Measurements from ENCODE around the gene AP4M1.

The AP4M1 gene

DNA sequence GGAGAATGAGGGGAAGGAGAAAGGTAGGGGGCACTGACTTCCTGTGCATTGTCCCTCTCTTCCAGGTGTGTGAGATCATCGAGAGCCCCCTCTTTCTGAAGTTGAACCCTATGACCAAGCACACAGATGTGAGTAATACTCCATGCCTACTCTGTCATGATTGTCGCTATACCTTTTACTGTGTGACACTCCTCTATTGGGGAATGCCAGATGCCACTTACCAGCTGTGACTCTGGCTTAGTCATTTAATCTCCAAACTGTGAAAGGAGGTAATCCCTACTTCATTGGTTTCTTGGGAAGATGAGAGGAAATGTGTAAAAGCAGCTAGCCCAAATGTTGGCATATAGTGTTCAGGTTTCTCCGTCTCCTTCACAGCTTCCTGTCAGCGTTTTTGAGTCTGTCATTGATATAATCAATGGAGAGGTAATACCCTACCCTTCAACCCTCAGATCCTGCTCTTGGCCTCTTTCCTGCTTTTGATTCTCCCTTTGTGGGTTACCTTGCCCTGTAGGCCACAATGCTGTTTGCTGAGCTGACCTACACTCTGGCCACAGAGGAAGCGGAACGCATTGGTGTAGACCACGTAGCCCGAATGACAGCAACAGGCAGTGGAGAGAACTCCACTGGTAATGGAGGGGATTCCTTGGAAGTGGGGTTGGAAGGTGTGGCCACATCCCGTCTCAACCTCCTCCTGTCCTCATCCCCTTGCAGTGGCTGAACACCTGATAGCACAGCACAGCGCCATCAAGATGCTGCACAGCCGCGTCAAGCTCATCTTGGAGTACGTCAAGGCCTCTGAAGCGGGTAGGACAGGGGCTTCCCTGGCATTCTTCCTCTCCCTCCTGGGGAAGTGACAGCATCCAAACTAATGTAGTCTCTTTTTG lies 10.7 kb upstream of the AP4M1 start:
- Histone ChIP-seq H2AFZ (ENCODE audit: low read depth, low read length) (no peak overlapping the region), H3K4me3 (ENCODE audit: low read length) (no peak overlapping the region), H3K36me3 (ENCODE audit: insufficient read depth, low read length) (peaks cover 56% of the 10 kb centered on the region), H3K27me3 (ENCODE audit: insufficient read depth, low read length) (no peaks in the 10 kb centered on the region), H3K9me3 (ENCODE audit: low read length) (no peaks in the 10 kb centered on the region), H3K4me1 (ENCODE audit: insufficient read depth, low read length) (peaks cover 6% of the 10 kb centered on the region)

DNA sequence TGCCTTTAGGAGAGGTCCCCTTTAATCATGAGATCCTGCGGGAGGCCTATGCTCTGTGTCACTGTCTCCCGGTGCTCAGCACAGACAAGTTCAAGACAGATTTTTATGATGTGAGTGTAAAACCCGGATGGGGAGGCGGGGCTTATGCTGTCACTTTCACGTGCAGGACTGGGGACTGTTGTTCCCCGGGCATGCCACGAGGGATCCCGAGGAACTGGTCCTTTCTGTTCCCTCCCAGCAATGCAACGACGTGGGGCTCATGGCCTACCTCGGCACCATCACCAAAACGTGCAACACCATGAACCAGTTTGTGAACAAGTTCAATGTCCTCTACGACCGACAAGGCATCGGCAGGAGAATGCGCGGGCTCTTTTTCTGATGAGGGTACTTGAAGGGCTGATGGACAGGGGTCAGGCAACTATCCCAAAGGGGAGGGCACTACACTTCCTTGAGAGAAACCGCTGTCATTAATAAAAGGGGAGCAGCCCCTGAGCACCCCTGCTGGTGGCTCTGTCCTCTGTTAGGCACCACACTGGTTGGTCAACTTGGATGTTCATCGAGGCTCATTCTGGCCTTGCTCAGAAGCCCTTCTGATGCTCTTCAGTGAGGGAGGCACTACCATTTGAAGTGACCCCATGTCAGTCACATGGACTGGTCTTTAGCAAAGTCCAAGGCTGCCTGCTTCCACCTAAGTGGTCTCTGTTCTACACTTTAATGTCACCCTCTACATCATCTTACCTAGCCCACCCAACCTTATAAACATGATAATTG lies 9.8 kb upstream of the AP4M1 start:
- Histone ChIP-seq H3K4me1 (ENCODE audit: insufficient read depth, low read length) (peaks cover 6% of the 10 kb centered on the region), H3K27me3 (ENCODE audit: insufficient read depth, low read length) (no peaks in the 10 kb centered on the region), H2AFZ (ENCODE audit: low read depth, low read length) (no peak overlapping the region), H3K36me3 (ENCODE audit: insufficient read depth, low read length) (peaks cover 64% of the 10 kb centered on the region), H3K9me3 (ENCODE audit: low read length) (no peaks in the 10 kb centered on the region), H3K4me3 (ENCODE audit: low read length) (no peak overlapping the region)

DNA sequence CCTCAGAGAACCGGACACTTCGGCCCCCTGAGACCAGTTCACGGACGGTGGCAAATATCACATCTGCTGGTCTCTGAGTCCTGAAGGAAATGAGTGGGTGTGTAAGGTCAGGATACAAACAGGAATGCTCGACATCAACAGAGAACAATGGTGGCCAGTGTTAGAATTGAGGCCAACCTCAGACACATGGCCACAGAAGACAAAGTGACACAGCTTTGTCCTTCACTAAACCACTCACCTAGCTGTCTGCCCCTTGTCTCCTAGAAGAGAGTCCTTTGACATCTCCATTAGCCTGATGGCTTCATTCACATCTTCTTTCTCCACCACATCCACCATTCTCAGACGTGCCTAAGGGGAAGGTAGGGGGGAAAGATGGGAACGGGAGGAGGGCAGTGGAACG lies 8.4 kb upstream of the AP4M1 start:
- H3K27me3 ChIP-seq (ENCODE audit: insufficient read depth, low read length), result no peaks in the 10 kb centered on the region
- H3K9me3 ChIP-seq (ENCODE audit: low read length), result no peaks in the 10 kb centered on the region
- no peak overlapping the region for H3K4me3 ChIP-seq (ENCODE audit: low read length)
- H3K36me3 ChIP-seq (ENCODE audit: insufficient read depth, low read length), result peaks cover 76% of the 10 kb centered on the region
- no peak overlapping the region for H2AFZ ChIP-seq (ENCODE audit: low read depth, low read length)
- H3K4me1 ChIP-seq (ENCODE audit: insufficient read depth, low read length), result peaks cover 6% of the 10 kb centered on the region

DNA sequence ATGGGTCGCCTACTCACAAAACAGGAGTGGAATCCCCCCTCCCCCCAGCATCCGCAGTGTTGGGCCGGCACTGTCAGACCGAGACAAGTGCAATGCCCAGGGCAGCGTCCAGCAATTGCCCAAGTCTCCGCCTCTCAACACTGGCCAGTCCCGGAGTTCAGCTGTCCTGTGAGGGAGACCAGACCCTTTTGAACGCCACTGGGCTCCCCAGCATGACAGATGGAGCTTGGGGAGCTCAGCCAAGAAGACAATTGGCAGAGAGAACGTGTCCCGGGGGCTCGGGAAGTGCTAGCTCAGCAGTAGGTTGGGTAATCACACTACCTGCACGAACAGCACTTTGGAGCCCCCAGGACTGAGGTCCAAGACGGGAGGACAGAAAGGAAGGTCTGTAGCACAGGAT lies 7.9 kb upstream of the AP4M1 start:
- no peaks in the 10 kb centered on the region for H3K27me3 ChIP-seq (ENCODE audit: insufficient read depth, low read length)
- H3K4me3 ChIP-seq (ENCODE audit: low read length), result no peak overlapping the region
- H3K9me3 ChIP-seq (ENCODE audit: low read length), result no peaks in the 10 kb centered on the region
- peaks cover 10% of the 10 kb centered on the region for H3K4me1 ChIP-seq (ENCODE audit: insufficient read depth, low read length)
- H3K36me3 ChIP-seq (ENCODE audit: insufficient read depth, low read length), result peaks cover 80% of the 10 kb centered on the region
- no peak overlapping the region for H2AFZ ChIP-seq (ENCODE audit: low read depth, low read length)

DNA sequence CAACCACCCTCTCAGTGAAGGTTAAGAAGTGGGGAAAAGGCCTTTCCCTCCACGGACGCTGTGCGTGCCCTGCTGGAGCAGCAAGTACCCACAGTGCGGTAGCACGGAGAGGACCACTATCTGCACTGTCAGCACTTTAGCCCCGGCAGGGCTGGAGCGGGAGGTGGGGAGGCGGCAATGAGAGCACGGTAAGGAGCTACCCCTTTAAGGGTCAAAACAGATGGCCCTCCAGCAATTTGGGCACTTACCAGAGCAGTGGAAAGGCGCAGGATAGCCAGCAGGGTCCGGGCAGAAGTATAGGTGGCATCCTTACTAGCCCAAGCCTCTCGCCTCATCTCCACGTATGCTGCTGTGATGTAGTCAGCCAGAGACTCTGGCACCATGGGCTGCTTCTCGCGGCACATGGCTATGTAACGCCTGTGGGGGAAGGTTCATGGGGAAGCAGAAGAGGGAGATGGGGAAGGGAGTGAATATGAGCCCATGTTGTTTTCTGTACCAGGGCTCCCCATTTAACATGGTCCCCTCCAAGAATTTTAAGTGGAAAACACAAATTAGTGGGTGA lies 7.4 kb upstream of the AP4M1 start:
- Histone ChIP-seq H3K36me3 (ENCODE audit: insufficient read depth, low read length) (peaks cover 85% of the 10 kb centered on the region), H3K9me3 (ENCODE audit: low read length) (no peaks in the 10 kb centered on the region), H3K4me3 (ENCODE audit: low read length) (no peak overlapping the region), H3K27me3 (ENCODE audit: insufficient read depth, low read length) (no peaks in the 10 kb centered on the region), H2AFZ (ENCODE audit: low read depth, low read length) (no peak overlapping the region), H3K4me1 (ENCODE audit: insufficient read depth, low read length) (peaks cover 15% of the 10 kb centered on the region)

DNA sequence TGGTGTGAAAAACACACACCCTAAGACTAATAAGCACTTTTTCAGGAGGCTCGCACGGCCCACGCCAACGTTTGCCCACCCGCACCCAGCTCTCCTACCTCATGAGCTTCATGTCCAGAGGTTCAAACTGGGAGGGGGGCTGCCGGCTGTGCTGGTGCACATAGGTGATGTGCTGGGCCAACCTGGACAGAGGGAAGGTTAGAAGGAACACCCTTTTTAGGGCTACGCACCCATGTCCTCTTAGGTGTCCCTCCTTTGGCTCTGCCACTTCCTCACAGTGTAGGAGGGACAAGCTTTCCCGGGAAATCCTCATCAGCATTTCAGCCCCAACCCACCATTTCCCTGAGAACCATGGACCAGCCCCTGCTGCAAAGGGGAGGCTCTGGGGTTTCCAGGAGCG lies 6.2 kb upstream of the AP4M1 start:
- H3K4me1 ChIP-seq (ENCODE audit: insufficient read depth, low read length), result peaks cover 19% of the 10 kb centered on the region
- peaks cover 96% of the 10 kb centered on the region for H3K36me3 ChIP-seq (ENCODE audit: insufficient read depth, low read length)

DNA sequence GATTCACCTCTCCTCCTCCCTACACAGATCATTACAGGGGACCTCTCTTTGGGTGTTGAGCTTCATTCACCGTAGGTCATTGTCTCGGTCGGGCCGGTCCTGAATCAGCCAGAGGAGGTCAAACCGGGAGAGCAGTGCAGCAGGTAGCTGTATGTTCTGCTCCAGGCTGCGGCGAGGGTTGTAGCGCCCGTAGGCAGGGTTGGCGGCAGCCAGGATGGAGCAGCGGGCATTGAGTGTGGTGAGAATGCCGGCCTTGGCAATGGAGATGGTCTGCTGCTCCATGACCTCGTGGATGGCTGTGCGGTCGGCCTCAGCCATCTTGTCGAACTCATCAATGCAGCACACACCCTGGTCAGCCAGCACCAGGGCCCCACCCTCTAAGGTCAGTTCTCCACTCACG lies 5.7 kb upstream of the AP4M1 start:
- H2AFZ ChIP-seq (ENCODE audit: low read depth, low read length), result no peak overlapping the region
- peaks cover 92% of the 10 kb centered on the region for H3K36me3 ChIP-seq (ENCODE audit: insufficient read depth, low read length)
- no peaks in the 10 kb centered on the region for H3K9me3 ChIP-seq (ENCODE audit: low read length)
- H3K4me1 ChIP-seq (ENCODE audit: insufficient read depth, low read length), result peaks cover 19% of the 10 kb centered on the region
- H3K4me3 ChIP-seq (ENCODE audit: low read length), result no peak overlapping the region
- no peaks in the 10 kb centered on the region for H3K27me3 ChIP-seq (ENCODE audit: insufficient read depth, low read length)

More for the DNA sequence above, 6.2 kb upstream of the AP4M1 start:
- Histone ChIP-seq H2AFZ (ENCODE audit: low read depth, low read length) (no peak overlapping the region), H3K4me3 (ENCODE audit: low read length) (no peak overlapping the region), H3K9me3 (ENCODE audit: low read length) (no peaks in the 10 kb centered on the region), H3K27me3 (ENCODE audit: insufficient read depth, low read length) (no peaks in the 10 kb centered on the region)

DNA sequence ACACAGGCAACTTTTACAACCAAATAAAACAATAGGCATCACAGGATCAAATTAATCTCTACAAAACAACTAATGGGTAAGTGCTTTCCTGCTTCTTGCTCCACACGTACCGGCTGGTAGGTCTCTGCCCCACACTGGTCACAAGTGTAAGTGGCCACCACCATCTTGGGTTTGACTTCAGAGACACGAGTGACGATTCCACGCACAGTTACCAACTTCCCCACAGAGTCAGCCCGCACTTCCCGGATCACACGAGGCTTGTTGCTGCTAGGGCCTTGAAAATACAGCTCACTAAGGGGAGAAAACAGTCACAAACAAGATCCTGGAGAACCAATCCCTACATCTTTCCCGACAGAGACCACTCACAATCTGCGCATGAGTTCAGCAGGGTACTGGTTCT lies 2.5 kb upstream of the AP4M1 start:
- no peaks in the 10 kb centered on the region for H3K27me3 ChIP-seq (ENCODE audit: insufficient read depth, low read length)
- no peak overlapping the region for H2AFZ ChIP-seq (ENCODE audit: low read depth, low read length)
- H3K4me3 ChIP-seq (ENCODE audit: low read length), result peak overlapping the region; percentile 81
- H3K9me3 ChIP-seq (ENCODE audit: low read length), result no peaks in the 10 kb centered on the region
- H3K36me3 ChIP-seq (ENCODE audit: insufficient read depth, low read length), result peaks cover 62% of the 10 kb centered on the region
- peaks cover 24% of the 10 kb centered on the region for H3K4me1 ChIP-seq (ENCODE audit: insufficient read depth, low read length)

DNA sequence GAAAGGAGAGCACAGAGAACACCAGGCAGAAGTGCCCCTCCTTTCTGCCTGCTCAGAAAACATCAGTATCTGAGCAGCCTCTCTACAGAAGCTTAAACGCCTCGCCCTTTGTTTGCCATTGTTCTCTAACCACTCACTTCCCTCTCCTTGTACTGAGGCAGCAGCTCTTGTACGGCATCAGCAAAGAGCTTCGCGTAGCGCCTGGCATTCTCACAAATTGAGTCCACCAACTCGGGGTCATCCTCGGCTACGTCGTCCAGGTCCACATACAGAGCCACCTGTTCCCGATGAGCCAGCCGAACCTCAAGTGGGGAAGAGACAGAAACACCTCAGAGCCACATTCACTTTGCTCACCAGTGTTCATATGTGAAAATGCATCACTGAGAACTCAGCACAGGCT lies 2.0 kb upstream of the AP4M1 start:
- no peaks in the 10 kb centered on the region for H3K27me3 ChIP-seq (ENCODE audit: insufficient read depth, low read length)
- peaks cover 57% of the 10 kb centered on the region for H3K36me3 ChIP-seq (ENCODE audit: insufficient read depth, low read length)
- peak overlapping the region; percentile 81 for H3K4me3 ChIP-seq (ENCODE audit: low read length)
- peaks cover 24% of the 10 kb centered on the region for H3K4me1 ChIP-seq (ENCODE audit: insufficient read depth, low read length)
- no peak overlapping the region for H2AFZ ChIP-seq (ENCODE audit: low read depth, low read length)
- no peaks in the 10 kb centered on the region for H3K9me3 ChIP-seq (ENCODE audit: low read length)

DNA sequence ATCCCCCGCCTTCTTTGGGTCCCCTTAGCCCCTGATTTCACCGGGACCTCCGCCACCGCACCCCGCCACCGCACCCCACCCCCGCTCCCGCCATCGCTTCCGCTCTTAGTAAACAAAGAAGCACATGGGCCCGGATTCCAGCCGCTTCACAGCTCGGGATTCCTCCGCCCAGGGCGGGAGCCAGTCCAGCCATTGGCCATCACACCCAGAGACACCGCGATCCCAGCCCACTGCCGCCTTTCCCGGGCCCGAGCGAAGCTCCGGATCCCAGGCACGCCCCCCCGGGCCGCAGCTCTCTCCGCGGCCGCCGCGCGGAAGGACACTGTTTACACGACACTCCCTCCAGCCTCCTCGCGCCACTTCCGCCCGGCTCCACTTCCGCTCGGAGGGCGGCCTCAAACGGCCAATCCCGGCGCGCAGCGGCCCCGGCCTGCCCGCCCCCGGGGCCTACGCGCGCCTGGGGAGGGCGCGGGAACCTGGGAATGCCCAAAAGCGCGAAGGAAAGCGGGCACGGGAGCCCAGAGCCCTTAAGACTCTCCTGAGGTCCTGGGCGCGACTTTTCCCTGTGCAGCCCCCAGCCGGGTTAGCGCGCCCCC lies 925 bp upstream of the AP4M1 start:
- Histone ChIP-seq H2AFZ (ENCODE audit: low read depth, low read length) (no peak overlapping the region), H3K27me3 (ENCODE audit: insufficient read depth, low read length) (no peaks in the 10 kb centered on the region), H3K9me3 (ENCODE audit: low read length) (no peaks in the 10 kb centered on the region), H3K36me3 (ENCODE audit: insufficient read depth, low read length) (peaks cover 53% of the 10 kb centered on the region), H3K4me1 (ENCODE audit: insufficient read depth, low read length) (peaks cover 24% of the 10 kb centered on the region), H3K4me3 (ENCODE audit: low read length) (peak overlapping the region; percentile 81)

DNA sequence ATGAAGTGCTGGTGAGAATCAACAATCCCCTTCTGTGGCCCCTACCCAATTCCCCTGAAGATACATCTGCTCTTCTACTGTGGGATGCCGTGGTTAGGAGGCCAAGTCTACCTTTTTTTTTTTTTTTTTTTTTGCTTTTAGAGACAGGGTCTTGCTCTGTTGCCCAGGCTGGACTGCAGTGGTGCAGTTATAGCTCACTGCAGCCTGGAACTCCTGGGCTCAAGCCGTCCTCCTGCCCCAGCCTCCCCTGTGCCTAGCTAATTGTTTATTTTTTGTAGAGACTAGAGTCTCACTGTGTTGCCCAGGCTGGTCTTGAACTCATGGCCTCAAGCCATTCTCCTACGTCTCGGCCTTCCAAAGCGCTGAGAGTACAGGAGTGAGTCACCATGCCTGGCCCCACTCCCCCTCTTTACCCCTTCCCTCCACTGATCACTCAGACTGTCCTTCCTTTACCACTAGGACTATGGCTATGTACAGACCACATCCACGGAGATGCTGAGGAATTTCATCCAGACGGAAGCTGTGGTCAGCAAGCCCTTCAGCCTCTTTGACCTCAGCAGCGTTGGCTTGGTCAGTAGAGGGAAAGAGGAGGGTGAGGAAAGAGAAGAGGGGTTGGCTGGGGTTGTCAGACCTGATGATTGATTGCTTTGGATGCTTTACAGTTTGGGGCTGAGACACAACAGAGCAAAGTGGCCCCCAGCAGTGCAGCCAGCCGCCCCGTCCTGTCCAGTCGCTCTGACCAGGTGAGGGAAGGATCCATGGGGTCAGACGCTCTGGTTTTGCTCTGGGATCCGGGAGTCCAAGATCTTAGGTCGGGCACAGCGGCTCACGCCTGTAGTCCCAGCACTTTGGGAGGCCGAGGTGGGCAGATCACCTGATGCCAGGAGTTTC lies 1.8 kb downstream of the AP4M1 start:
- H2AFZ ChIP-seq (ENCODE audit: low read depth, low read length), result no peak overlapping the region
- H3K27me3 ChIP-seq (ENCODE audit: insufficient read depth, low read length), result no peaks in the 10 kb centered on the region
- no peaks in the 10 kb centered on the region for H3K9me3 ChIP-seq (ENCODE audit: low read length)
- peaks cover 52% of the 10 kb centered on the region for H3K36me3 ChIP-seq (ENCODE audit: insufficient read depth, low read length)
- peaks cover 23% of the 10 kb centered on the region for H3K4me1 ChIP-seq (ENCODE audit: insufficient read depth, low read length)
- H3K4me3 ChIP-seq (ENCODE audit: low read length), result peak overlapping the region; percentile 81

DNA sequence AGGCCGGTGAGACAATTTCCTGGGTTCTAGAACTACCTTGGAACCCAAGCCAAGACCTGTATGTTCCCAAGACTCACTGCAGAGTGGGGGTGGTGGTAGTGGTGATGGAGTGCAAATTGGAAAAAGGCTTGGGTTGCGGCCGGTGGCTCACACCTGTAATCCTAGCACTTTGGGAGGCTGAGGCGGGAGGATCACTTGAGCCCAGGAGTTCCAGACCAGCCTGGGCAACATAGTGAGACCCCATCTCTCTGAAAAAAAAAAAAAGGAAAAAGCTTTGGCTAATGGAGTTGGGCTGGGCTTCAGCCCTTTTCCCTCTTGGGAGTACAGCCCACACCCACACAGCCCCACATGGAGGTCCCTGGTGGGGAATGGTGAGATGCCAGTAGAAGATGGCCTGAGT lies 4.1 kb downstream of the AP4M1 start:
- H3K36me3 ChIP-seq (ENCODE audit: insufficient read depth, low read length), result peaks cover 44% of the 10 kb centered on the region
- H3K9me3 ChIP-seq (ENCODE audit: low read length), result no peaks in the 10 kb centered on the region
- H3K27me3 ChIP-seq (ENCODE audit: insufficient read depth, low read length), result no peaks in the 10 kb centered on the region
- H3K4me3 ChIP-seq (ENCODE audit: low read length), result no peak overlapping the region
- H2AFZ ChIP-seq (ENCODE audit: low read depth, low read length), result no peak overlapping the region
- H3K4me1 ChIP-seq (ENCODE audit: insufficient read depth, low read length), result peaks cover 5% of the 10 kb centered on the region

Measured in neuron (in vitro differentiated cells).